Stromal cell of bone marrow (primary cell): Measurements from ENCODE around the gene ASPG.

Experiments used
- DNase-seq: peaks from one replicate; pipeline ENCODE4 v3.0.0-alpha.2; 2012; ENCODE audit warnings: low read depth

The ASPG gene

GRCh38 chr14:104093366-104094055, 8.0 kb downstream of the ASPG start:
- no peak for DNase-seq

- DNase-seq: no peak
Measured at GRCh38 chr14:104094056-104094708, 8.7 kb downstream of the ASPG start.

GRCh38 chr14:104094709-104095425, 9.4 kb downstream of the ASPG start:
- DNase-seq: peak; percentile 14

GRCh38 chr14:104095426-104096310, 10.2 kb downstream of the ASPG start:
- no peak for DNase-seq

- DNase-seq: no peak
Measured at GRCh38 chr14:104096318-104096717, 10.8 kb downstream of the ASPG start.

GRCh38 chr14:104096751-104097700, 11.5 kb downstream of the ASPG start:
- no peak for DNase-seq

- no peak for DNase-seq
Measured at GRCh38 chr14:104098272-104099095, 13.0 kb downstream of the ASPG start.

- no peak for DNase-seq
Measured at GRCh38 chr14:104099096-104100041, 13.9 kb downstream of the ASPG start.

- no peak for DNase-seq
Measured at GRCh38 chr14:104100171-104101085, 14.9 kb downstream of the ASPG start.

- DNase-seq: no peak
Measured at GRCh38 chr14:104101086-104101621, 15.7 kb downstream of the ASPG start.

- DNase-seq: no peak
Measured at GRCh38 chr14:104101651-104102281, 16.3 kb downstream of the ASPG start.

GRCh38 chr14:104102282-104102914, 16.9 kb downstream of the ASPG start:
- DNase-seq: no peak

- no peak for DNase-seq
Measured at GRCh38 chr14:104103061-104103445, 17.6 kb downstream of the ASPG start.

GRCh38 chr14:104103446-104104075, 18.1 kb downstream of the ASPG start:
- DNase-seq: no peak

GRCh38 chr14:104104076-104104901, 18.8 kb downstream of the ASPG start:
- no peak for DNase-seq
